PC-9 (cell line): ENCODE measurements around the gene SLC4A1. TPM values are rescaled to one million over a fixed set of nuclear protein-coding genes. Genes with fewer than 3 reads are reported as not detected.

Source experiments
- BruUV-seq: library from RNA; stranded (reverse); fragments of 400-500 nt; replicated peaks from 2 replicates; lab custom pipeline; 2021; lab: Mats Ljungman, UMichigan
- CTCF ChIA-PET: fragments of 300-600 bp; sonication (Branson Sonifier 250); formaldehyde crosslinking; loops from one replicate; lab custom pipeline; 2022; ENCODE audit warnings: antibody characterized with exemption; lab: Charles Lee
- POLR2A ChIA-PET: fragments of 300-600 bp; sonication (Branson Sonifier 250); formaldehyde crosslinking; loops from one replicate; lab custom pipeline; 2022; ENCODE audit warnings: antibody characterized with exemption; ENCODE audit not compliant: unreplicated experiment; lab: Charles Lee
- DNase-seq, 2 experiments: peaks; one replicate each; pipeline versions ENCODE4 v3.0.0 to v3.0.0-alpha.2; 2015 to 2022; ENCODE audit warnings: mixed read lengths in 1 of 2
- H2AFZ ChIP-seq: fragments of 200-600 bp; sonication (generic); 2 replicates; pipeline ENCODE4 v1.8.1; 2017; ENCODE audit warnings: antibody characterized with exemption
- H3F3A ChIP-seq: fragments of 200-600 bp; sonication (generic); 2 replicates; pipeline ENCODE4 v1.8.1; 2017; ENCODE audit warnings: antibody characterized with exemption, mild to moderate bottlenecking, low read depth; ENCODE audit not compliant: insufficient read depth
- H3K27ac ChIP-seq: fragments of 200-600 bp; sonication (generic); 2 replicates; pipeline ENCODE4 v1.6.1; 2016; ENCODE audit warnings: mixed run types
- H3K27me3 ChIP-seq: fragments of 200-600 bp; sonication (generic); 2 replicates; pipeline ENCODE4 v1.6.1; 2016; ENCODE audit warnings: low read depth, mixed run types; ENCODE audit not compliant: insufficient read depth
- H3K36me3 ChIP-seq: fragments of 200-600 bp; sonication (generic); 2 replicates; pipeline ENCODE4 v1.6.1; 2016; ENCODE audit warnings: low read depth, mixed run types
- H3K4me1 ChIP-seq: fragments of 200-600 bp; sonication (generic); replicated peaks from 2 replicates; pipeline ENCODE4 v1.6.1; 2016; ENCODE audit warnings: mixed run types; ENCODE audit not compliant: insufficient read depth
- H3K4me2 ChIP-seq: fragments of 200-600 bp; sonication (generic); 2 replicates; pipeline ENCODE4 v1.6.1; 2017; ENCODE audit warnings: mixed run types
- H3K4me3 ChIP-seq: fragments of 200-600 bp; sonication (generic); 2 replicates; pipeline ENCODE4 v1.6.1; 2016; ENCODE audit warnings: mixed run types
- H3K79me2 ChIP-seq: fragments of 200-600 bp; sonication (generic); 2 replicates; pipeline ENCODE4 v1.6.1; 2017; ENCODE audit warnings: low read depth, mixed run types
- H3K9me2 ChIP-seq: fragments of 200-600 bp; sonication (generic); 2 replicates; pipeline ENCODE4 v1.8.1; 2017; ENCODE audit warnings: mild to moderate bottlenecking; ENCODE audit not compliant: insufficient read depth
- H3K9me3 ChIP-seq: fragments of 200-600 bp; sonication (generic); 2 replicates; pipeline ENCODE4 v1.8.1; 2016; ENCODE audit warnings: low read depth; ENCODE audit not compliant: insufficient read depth
- H4K20me1 ChIP-seq: fragments of 200-600 bp; sonication (generic); 2 replicates; pipeline ENCODE4 v1.8.1; 2017; ENCODE audit not compliant: insufficient read depth
- CTCF ChIP-seq: fragments of 200-600 bp; sonication (generic); conservative IDR thresholded peaks from 2 replicates; pipeline ENCODE4 v1.6.1; 2017; ENCODE audit warnings: mixed run types, antibody characterized with exemption, mild to moderate bottlenecking, moderate library complexity
- EZH2 ChIP-seq: fragments of 200-600 bp; sonication (generic); IDR thresholded peaks from 2 replicates; pipeline ENCODE4 v1.8.0; 2017; ENCODE audit warnings: antibody characterized with exemption, low read depth
- intact Hi-C: fragments of 100-400 bp; cut with micrococcal nuclease; formaldehyde crosslinking; loops from one replicate; pipeline ENCODE4 v1.10.0; 2022; ENCODE audit not compliant: unreplicated experiment
- total RNA-seq: library from RNA; stranded (reverse); gene quantifications from 2 replicates; pipeline ENCODE4 v1.2.3, GENCODE V29; 2021

The SLC4A1 gene
- total RNA-seq, 1 experiment from 2014 or later: not detected

- H3K4me1 ChIP-seq: no peaks in the 10 kb centered on the region
- no peaks in the 10 kb centered on the region for H3K9me3 ChIP-seq
- peaks cover 38% of the 10 kb centered on the region for H3K27me3 ChIP-seq
- ChIA-PET POLR2A (no interaction called here), CTCF (no interaction called here)
- BruUV-seq: no TSS peak
- no peaks in the 10 kb centered on the region for H3K36me3 ChIP-seq
- H3K79me2 ChIP-seq: no peaks in the 10 kb centered on the region
- H3K4me3 ChIP-seq: no peak overlapping the region
- TF ChIP-seq EZH2 (no peak), CTCF (no peak)
- no peak overlapping the region for H3K4me2 ChIP-seq
- no peaks in the 10 kb centered on the region for H3F3A ChIP-seq
- H4K20me1 ChIP-seq: no peaks in the 10 kb centered on the region
- intact Hi-C loops: no loop called here
- H2AFZ ChIP-seq: no peak overlapping the region
- H3K9me2 ChIP-seq: no peaks in the 10 kb centered on the region
- DNase-seq: no peak
- H3K27ac ChIP-seq: no peak overlapping the region
These were observed 9.1 kb downstream of the SLC4A1 start for GRCh38 chr17:44258811-44259351.

- H3K4me3 ChIP-seq: no peak overlapping the region
- no TSS peak for BruUV-seq
- CTCF ChIA-PET: no interaction called here
- DNase-seq: no peak
- H3K27me3 ChIP-seq: peaks cover 37% of the 10 kb centered on the region
- no peaks in the 10 kb centered on the region for H3F3A ChIP-seq
- intact Hi-C loops: no loop called here
- no peaks in the 10 kb centered on the region for H3K9me2 ChIP-seq
- no peaks in the 10 kb centered on the region for H4K20me1 ChIP-seq
- no peaks in the 10 kb centered on the region for H3K9me3 ChIP-seq
- H3K27ac ChIP-seq: no peak overlapping the region
- no peaks in the 10 kb centered on the region for H3K4me1 ChIP-seq
- no peak for TF ChIP-seq CTCF
- TF ChIP-seq EZH2: no peak
- H3K4me2 ChIP-seq: no peak overlapping the region
- H3K36me3 ChIP-seq: no peaks in the 10 kb centered on the region
- no peak overlapping the region for H2AFZ ChIP-seq
- H3K79me2 ChIP-seq: no peaks in the 10 kb centered on the region
- POLR2A ChIA-PET: no interaction called here
These were observed 9.8 kb downstream of the SLC4A1 start for GRCh38 chr17:44257815-44258760.

- no TSS peak for BruUV-seq
- no peak overlapping the region for H3K27ac ChIP-seq
- H3K9me2 ChIP-seq: no peaks in the 10 kb centered on the region
- no peaks in the 10 kb centered on the region for H3K79me2 ChIP-seq
- H3K9me3 ChIP-seq: no peaks in the 10 kb centered on the region
- no peak for DNase-seq
- H3K4me2 ChIP-seq: no peak overlapping the region
- H4K20me1 ChIP-seq: no peaks in the 10 kb centered on the region
- no peaks in the 10 kb centered on the region for H3F3A ChIP-seq
- CTCF ChIA-PET: no interaction called here
- intact Hi-C loops: no loop called here
- H3K4me1 ChIP-seq: no peaks in the 10 kb centered on the region
- no peaks in the 10 kb centered on the region for H3K36me3 ChIP-seq
- peaks cover 30% of the 10 kb centered on the region for H3K27me3 ChIP-seq
- no peak overlapping the region for H3K4me3 ChIP-seq
- TF ChIP-seq EZH2: no peak
- TF ChIP-seq CTCF: no peak
- no peak overlapping the region for H2AFZ ChIP-seq
- POLR2A ChIA-PET: interaction anchor here (0.7 kb wide), 1 partner anchor 105 kb away, joined by 4 read pairs; no protein-coding TSS in a partner anchor
These were observed 11.3 kb downstream of the SLC4A1 start for GRCh38 chr17:44256671-44257070.
